ENCODE measurements around the gene LY6G5C.

DNA sequence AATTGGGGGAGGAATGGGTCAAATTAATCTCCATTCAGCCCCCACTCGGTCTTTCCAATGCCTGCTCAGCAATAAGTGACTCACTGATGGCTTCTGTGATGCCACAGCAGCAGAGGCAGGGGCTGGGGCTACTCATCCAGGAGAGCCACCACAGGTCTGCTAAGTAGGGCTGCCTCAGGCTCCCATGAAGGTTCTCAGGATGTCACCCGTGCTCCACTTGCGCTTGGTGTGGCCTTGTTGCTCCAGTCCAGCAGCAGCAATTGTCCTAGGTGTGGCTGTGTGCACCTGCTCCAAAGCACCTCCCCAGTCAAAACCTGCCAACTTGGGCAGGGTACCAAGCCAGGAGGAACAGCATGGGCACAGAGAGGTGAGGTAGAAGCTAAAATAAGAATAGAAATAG is 41.3 kb upstream of the LY6G5C start:
- TF ChIP-seq CTCF (IDR thresholded peaks at IDR 0.05) (no peak), POLR2AphosphoS5 (IDR thresholded peaks at IDR 0.05; ENCODE audit: low read depth, low read length) (no peak), TCF7L2 (IDR thresholded peaks at IDR 0.05; ENCODE audit: low read depth, low read length) (no peak)

All from Panc1 (cell line).